ENCODE measurements around the gene SLC5A12.

The SLC5A12 gene

GRCh38 chr11:26734691-26735090 is 12.8 kb upstream of the SLC5A12 start:
- peaks cover 11% of the 10 kb centered on the region for H3K9me3 Mint-ChIP-seq
- H3K27me3 Mint-ChIP-seq: no peaks in the 10 kb centered on the region
- H3K27ac Mint-ChIP-seq: no peak overlapping the region
- no peaks in the 10 kb centered on the region for H3K36me3 Mint-ChIP-seq
- no peaks in the 10 kb centered on the region for H3K4me1 Mint-ChIP-seq
- no peak overlapping the region for H3K4me3 Mint-ChIP-seq

GRCh38 chr11:26731084-26731456 is 9.2 kb upstream of the SLC5A12 start:
- no peaks in the 10 kb centered on the region for H3K4me1 Mint-ChIP-seq
- no peaks in the 10 kb centered on the region for H3K27me3 Mint-ChIP-seq
- no peak overlapping the region for H3K27ac Mint-ChIP-seq
- H3K9me3 Mint-ChIP-seq: peaks cover 17% of the 10 kb centered on the region
- H3K4me3 Mint-ChIP-seq: no peak overlapping the region
- H3K36me3 Mint-ChIP-seq: no peaks in the 10 kb centered on the region

DNA sequence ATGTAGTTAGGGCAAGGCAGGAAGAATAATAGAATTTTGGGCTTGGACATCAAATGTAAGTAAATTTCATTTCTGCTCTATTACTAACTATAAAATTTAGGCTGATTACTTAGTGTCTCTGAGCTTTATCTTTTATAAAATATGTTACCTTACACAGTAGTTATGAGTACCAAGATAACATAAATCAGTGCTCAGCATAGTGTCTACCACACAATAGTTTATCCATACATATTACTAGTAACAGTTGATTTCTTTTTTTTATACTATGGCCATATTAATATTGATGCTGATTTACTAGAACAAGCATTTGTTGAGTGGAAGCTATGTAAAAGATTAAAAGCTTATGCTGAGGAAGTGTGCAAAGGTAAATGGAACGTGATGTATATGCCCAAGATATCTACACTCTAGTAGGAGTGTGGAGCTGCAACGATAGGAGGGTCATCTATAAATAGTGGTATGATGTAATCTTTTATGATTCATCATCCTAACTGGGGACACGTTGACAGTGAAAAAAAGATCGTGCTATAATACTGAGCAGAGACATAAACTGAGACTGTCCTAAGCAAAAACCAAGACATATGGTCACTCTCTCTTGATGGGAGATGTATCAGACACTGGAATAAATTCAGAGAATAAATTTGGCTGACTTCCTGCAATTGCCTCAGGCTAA is 8.7 kb upstream of the SLC5A12 start:
- H3K4me3 Mint-ChIP-seq: no peak overlapping the region
- no peak overlapping the region for H3K27ac Mint-ChIP-seq
- H3K36me3 Mint-ChIP-seq: no peaks in the 10 kb centered on the region

DNA sequence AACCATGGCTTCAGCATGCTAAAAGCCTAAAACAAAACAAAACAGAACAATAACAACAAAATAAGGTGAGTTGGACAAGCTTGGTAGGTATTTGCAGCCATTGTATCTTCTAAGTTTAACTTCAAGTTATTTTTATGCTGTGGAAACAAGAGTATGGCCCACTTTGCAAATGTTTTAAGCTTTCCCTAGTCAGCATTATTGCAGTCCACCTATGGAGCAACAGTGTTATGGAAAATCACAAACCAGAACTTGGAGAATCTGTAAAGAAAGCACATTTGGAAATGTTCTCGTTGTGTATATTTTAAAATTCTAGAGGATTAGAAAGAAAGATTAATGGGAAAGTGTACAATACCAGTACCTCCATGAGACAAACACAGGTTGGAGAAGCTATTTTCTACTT is 7.4 kb upstream of the SLC5A12 start:
- no peaks in the 10 kb centered on the region for H3K27me3 Mint-ChIP-seq
- H3K36me3 Mint-ChIP-seq: no peaks in the 10 kb centered on the region
- peaks cover 19% of the 10 kb centered on the region for H3K9me3 Mint-ChIP-seq

More for the DNA sequence above, 8.7 kb upstream of the SLC5A12 start:
- no peaks in the 10 kb centered on the region for H3K4me1 Mint-ChIP-seq
- peaks cover 17% of the 10 kb centered on the region for H3K9me3 Mint-ChIP-seq
- H3K27me3 Mint-ChIP-seq: no peaks in the 10 kb centered on the region

DNA sequence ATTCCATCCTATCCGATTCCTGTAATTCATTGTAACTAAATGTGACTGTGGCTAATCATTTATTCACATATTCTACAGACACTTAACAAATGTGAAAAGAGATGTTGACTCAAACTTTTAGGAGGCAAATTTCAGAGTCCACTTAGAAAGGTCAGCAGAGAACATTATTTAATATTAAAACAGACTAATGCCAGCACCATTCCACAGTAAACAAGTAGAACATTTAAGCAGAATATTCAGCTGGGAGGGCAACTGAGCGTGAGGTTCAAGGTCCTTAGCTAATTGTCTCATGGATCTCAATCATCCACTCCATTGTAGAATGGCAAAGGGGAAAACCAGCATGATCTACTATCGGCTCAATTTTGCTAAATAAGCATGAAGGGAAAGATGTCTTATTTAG is 5.1 kb upstream of the SLC5A12 start:
- Mint-ChIP-seq H3K4me1 (no peaks in the 10 kb centered on the region), H3K27me3 (no peaks in the 10 kb centered on the region), H3K27ac (no peak overlapping the region), H3K4me3 (no peak overlapping the region), H3K9me3 (peaks cover 22% of the 10 kb centered on the region), H3K36me3 (no peaks in the 10 kb centered on the region)

More for the DNA sequence above, 7.4 kb upstream of the SLC5A12 start:
- no peaks in the 10 kb centered on the region for H3K4me1 Mint-ChIP-seq
- H3K4me3 Mint-ChIP-seq: no peak overlapping the region
- no peak overlapping the region for H3K27ac Mint-ChIP-seq

GRCh38 chr11:26719998-26720397 is 1.9 kb downstream of the SLC5A12 start:
- no peaks in the 10 kb centered on the region for H3K36me3 Mint-ChIP-seq
- H3K27ac Mint-ChIP-seq: no peak overlapping the region

DNA sequence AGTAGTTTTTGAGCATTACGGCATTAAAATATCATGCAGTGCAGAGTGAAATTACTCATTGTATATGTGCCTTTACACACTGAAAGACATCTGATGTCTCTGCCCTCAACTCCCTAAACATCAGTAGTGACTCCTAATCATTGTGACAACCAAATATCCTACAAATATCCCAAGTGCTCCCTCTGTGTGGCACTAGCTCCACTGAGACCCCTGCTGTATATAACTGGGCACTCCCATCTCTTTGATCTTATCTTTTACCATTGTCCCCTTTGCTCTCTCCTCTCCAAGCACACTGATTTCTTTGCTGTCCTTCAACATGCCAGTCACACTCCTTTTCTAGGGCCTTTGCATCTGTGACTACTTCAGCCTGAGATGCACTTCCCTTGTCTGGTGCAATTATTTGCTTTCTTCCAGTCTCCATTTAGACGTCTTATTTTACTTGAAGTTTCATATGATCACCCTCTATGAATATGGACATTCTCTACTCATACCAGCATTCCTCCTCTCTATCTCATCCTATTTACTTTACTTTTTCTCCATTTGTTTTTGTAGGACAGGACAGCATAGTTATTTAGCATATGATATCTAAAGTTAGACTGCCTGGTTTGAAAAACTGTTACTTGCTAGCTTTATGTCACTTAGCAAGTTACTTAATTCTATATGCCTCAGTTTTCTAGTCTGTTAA is 2.4 kb downstream of the SLC5A12 start:
- Mint-ChIP-seq H3K36me3 (no peaks in the 10 kb centered on the region), H3K27ac (no peak overlapping the region), H3K27me3 (no peaks in the 10 kb centered on the region), H3K9me3 (peaks cover 10% of the 10 kb centered on the region), H3K4me1 (no peaks in the 10 kb centered on the region), H3K4me3 (no peak overlapping the region)

More at GRCh38 chr11:26719998-26720397, 1.9 kb downstream of the SLC5A12 start:
- Mint-ChIP-seq H3K27me3 (no peaks in the 10 kb centered on the region), H3K4me1 (no peaks in the 10 kb centered on the region), H3K9me3 (peaks cover 10% of the 10 kb centered on the region), H3K4me3 (no peak overlapping the region)

DNA sequence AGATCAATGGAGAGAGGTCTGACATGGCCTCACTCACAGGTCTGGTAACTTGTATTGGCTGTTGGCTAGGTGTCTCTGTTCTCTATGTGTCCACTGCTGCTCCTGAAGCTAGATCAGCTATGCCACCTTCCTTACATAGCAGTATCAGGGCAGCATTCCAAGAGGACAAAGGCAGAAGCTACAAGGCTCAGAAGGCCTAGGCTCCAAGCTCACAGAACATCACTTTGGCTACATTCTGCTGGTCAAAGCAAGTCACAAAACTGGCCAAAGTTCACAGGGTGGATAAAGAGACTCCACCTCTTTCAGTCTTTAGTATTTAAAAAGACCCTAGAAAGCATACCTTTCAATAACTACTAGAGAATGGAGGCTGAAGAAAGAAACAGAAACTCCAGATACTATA is 4.1 kb downstream of the SLC5A12 start:
- Mint-ChIP-seq H3K36me3 (no peaks in the 10 kb centered on the region), H3K27me3 (no peaks in the 10 kb centered on the region), H3K4me1 (no peaks in the 10 kb centered on the region), H3K4me3 (no peak overlapping the region), H3K9me3 (peaks cover 3% of the 10 kb centered on the region), H3K27ac (no peak overlapping the region)

- H3K4me3 Mint-ChIP-seq: no peak overlapping the region
- no peaks in the 10 kb centered on the region for H3K36me3 Mint-ChIP-seq
- peaks cover 2% of the 10 kb centered on the region for H3K27me3 Mint-ChIP-seq
- H3K27ac Mint-ChIP-seq: no peak overlapping the region
- H3K4me1 Mint-ChIP-seq: no peaks in the 10 kb centered on the region
- peaks cover 8% of the 10 kb centered on the region for H3K9me3 Mint-ChIP-seq
These were observed 6.7 kb downstream of the SLC5A12 start for GRCh38 chr11:26715133-26715532.

- H3K9me3 Mint-ChIP-seq: peaks cover 8% of the 10 kb centered on the region
- H3K4me1 Mint-ChIP-seq: no peaks in the 10 kb centered on the region
- H3K27me3 Mint-ChIP-seq: peaks cover 2% of the 10 kb centered on the region
- no peaks in the 10 kb centered on the region for H3K36me3 Mint-ChIP-seq
- H3K27ac Mint-ChIP-seq: no peak overlapping the region
- H3K4me3 Mint-ChIP-seq: no peak overlapping the region
These were observed 9.4 kb downstream of the SLC5A12 start for GRCh38 chr11:26712497-26712896.

DNA sequence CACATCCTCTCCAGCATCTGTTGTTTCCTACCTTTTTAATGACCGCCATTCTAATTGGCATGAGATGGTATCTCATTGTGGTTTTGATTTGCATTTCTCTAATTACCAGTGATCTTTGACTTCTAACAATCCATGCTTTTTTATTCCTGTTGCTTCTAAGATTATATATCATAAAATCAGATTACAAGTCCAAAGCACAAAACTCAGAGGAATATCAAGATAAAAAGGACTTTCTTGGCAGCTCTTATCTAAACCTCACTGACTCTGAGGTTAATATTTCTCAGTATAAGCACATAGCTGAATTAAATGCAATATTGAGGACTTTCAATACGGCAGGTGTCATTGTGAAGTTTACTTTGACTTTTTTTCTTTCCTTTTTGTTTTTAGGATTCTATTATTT is 11.4 kb downstream of the SLC5A12 start:
- Mint-ChIP-seq H3K4me3 (no peak overlapping the region), H3K36me3 (no peaks in the 10 kb centered on the region), H3K27ac (no peak overlapping the region), H3K27me3 (peaks cover 2% of the 10 kb centered on the region), H3K9me3 (peaks cover 8% of the 10 kb centered on the region), H3K4me1 (no peaks in the 10 kb centered on the region)

DNA sequence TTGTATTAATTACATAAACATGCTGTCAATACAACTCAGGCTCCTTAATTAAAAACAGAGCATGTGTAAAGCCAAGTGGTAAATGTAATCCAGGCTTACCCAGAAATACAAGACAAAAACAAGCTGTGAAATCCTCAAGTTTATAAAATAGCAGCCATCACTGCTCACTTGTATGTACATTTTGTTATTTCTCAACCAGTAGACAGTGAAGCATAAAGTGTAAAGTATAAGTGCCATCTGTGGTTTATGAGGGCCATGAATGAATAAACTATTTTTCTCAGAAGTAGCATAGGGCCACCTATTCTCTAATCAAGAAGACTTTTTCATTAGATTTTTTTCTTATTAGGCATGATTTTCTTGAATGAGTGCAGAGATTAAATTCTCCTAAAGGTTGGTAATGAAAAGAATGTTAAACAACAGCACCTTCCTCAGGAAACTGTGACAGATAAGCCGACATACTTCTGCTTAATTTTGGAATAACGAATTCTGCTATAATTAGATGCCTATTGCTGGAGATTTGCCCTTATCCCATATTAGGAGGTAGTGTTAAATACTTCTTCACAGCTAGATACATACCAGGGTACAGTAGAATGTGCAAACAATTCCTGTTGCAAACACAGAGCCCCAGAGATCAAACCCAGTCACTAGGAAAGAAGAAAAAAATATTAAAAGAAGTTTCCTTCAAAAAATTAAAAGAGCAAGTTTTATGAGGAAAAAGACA is 13.0 kb downstream of the SLC5A12 start:
- Mint-ChIP-seq H3K36me3 (no peaks in the 10 kb centered on the region), H3K4me1 (no peaks in the 10 kb centered on the region), H3K27ac (no peak overlapping the region), H3K9me3 (peaks cover 15% of the 10 kb centered on the region), H3K4me3 (no peak overlapping the region), H3K27me3 (peaks cover 2% of the 10 kb centered on the region)

- Mint-ChIP-seq H3K4me1 (no peaks in the 10 kb centered on the region), H3K27me3 (no peaks in the 10 kb centered on the region), H3K4me3 (no peak overlapping the region), H3K36me3 (no peaks in the 10 kb centered on the region), H3K9me3 (peaks cover 7% of the 10 kb centered on the region), H3K27ac (no peak overlapping the region)
These were observed 15.7 kb downstream of the SLC5A12 start for GRCh38 chr11:26706181-26706580.

DNA sequence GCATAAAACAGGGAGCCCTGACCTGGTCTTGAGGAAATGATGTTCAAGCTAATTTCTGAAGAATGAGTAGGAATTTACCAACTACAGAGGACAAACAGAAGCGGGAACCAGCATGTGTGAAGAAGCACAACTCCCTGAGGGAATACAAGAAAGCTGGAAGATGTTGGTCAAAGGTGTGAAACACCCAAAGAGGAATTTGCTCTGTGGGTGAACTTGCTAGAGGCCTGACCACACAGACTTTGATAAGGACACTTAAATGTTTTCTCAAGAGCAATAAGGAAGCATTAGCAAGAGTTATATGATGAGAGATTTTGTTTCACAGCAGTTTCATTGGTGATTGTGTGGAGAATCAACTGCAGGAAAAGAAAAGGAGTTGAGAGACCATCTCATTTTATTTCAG is 17.6 kb downstream of the SLC5A12 start:
- no peaks in the 10 kb centered on the region for H3K27me3 Mint-ChIP-seq
- no peak overlapping the region for H3K4me3 Mint-ChIP-seq
- H3K36me3 Mint-ChIP-seq: no peaks in the 10 kb centered on the region
- no peak overlapping the region for H3K27ac Mint-ChIP-seq
- H3K4me1 Mint-ChIP-seq: no peaks in the 10 kb centered on the region
- H3K9me3 Mint-ChIP-seq: peaks cover 7% of the 10 kb centered on the region

DNA sequence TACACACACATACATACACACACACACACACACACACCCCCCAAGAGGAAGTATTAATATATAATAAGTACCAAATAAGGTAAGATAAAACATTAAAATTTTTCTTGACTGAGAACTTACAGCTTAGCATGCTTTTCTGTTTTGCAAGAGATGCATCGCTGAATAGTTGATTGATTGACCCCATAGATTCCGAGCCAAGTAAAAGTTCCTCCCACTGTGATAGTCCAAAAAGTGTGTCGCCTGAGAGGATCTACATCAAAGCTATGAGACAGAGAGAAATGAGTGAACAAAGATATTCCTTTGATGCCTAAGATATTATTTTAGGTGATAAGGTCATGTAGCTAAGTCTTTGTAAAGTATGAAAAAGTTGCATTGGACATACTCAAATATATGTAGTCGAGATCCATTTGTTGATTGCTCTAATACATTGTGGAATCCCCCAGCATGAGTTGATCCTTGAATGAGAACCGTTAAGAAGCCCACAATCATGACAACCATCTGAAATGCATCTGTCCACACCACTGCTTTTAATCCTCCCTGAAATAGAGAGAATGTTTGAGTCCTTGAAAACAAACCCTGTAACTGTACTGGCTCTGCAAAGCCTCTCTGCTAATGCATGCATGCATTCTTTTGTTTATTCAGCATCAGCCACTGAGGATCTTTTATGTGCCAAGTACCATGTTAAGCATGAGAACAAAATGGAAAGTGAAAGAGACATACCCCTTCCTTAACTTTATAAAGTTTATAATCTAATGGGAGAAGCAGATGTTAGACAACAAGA is 18.3 kb downstream of the SLC5A12 start:
- H3K27me3 Mint-ChIP-seq: no peaks in the 10 kb centered on the region
- H3K27ac Mint-ChIP-seq: no peak overlapping the region
- no peaks in the 10 kb centered on the region for H3K4me1 Mint-ChIP-seq
- H3K4me3 Mint-ChIP-seq: no peak overlapping the region
- no peaks in the 10 kb centered on the region for H3K36me3 Mint-ChIP-seq
- peaks cover 7% of the 10 kb centered on the region for H3K9me3 Mint-ChIP-seq

All from activated naive CD4-positive, alpha-beta T cell treated with anti-CD3 and anti-CD28 coated beads, Interleukin-2, amount 50 U/mL, for 24 hours (primary cell).